NT2/D1 (cell line): ENCODE results near the gene CFAP65.

ENCODE experiments used
- DNase-seq: peaks from one replicate; pipeline ENCODE4 v3.0.0-alpha.2; 2011; ENCODE audit warnings: low read depth, low spot score
- H3K27me3 ChIP-seq: 2 replicates; pipeline ENCODE4 v1.6.0; 2011; ENCODE audit warnings: mild to moderate bottlenecking; ENCODE audit not compliant: insufficient read length, insufficient read depth
- H3K36me3 ChIP-seq: 2 replicates; pipeline ENCODE4 v1.6.1; 2011; ENCODE audit warnings: mild to moderate bottlenecking, low read length, mixed read lengths; ENCODE audit not compliant: insufficient read depth, insufficient read length
- H3K4me1 ChIP-seq: 2 replicates; pipeline ENCODE4 v1.5.1; 2011; ENCODE audit not compliant: insufficient read depth, insufficient read length
- H3K4me3 ChIP-seq: 2 replicates; pipeline ENCODE4 v1.5.1; 2011; ENCODE audit warnings: low read depth; ENCODE audit not compliant: insufficient read length
- H3K9ac ChIP-seq: 2 replicates; pipeline ENCODE4 v1.6.0; 2011; ENCODE audit warnings: low read depth; ENCODE audit not compliant: insufficient read length
- H3K9me3 ChIP-seq: 2 replicates; pipeline ENCODE4 v1.5.1; 2011; ENCODE audit warnings: mild to moderate bottlenecking, low read length; ENCODE audit not compliant: insufficient read depth
- SUZ12 ChIP-seq: IDR thresholded peaks from 2 replicates; pipeline ENCODE4 v1.6.1; 2011; ENCODE audit not compliant: insufficient read length, insufficient read depth; ENCODE audit errors: extremely low read depth
- YY1 ChIP-seq: IDR thresholded peaks from 2 replicates; pipeline ENCODE4 v1.6.1; 2011; ENCODE audit not compliant: insufficient read length, insufficient read depth
- ZNF274 ChIP-seq: IDR thresholded peaks from 2 replicates; pipeline ENCODE4 v1.6.1; 2011; ENCODE audit warnings: mild to moderate bottlenecking, low read depth, low read length

Gene CFAP65

DNA sequence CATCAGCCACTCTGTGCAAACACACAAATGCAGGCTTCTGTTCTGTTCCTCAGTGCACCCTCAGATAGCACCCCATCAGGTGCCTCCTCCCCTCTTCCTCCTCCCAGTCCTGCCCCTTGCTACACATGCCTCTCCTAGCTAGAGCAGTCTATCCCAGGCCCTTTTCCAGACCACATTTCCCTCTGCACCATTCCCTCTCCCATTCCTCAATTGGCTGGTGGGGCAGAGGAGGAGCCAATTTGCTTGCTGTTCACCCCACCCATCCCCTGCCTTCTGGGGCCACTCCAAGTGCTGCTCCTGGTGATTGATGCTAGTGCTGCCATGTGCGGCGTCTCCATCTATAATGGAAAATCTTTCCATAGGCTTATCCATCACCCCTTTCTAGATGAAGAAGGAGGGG, 5.4 kb downstream of the CFAP65 start:
- Histone ChIP-seq H3K27me3 (peaks cover 24% of the 10 kb centered on the region), H3K9ac (no peak overlapping the region), H3K36me3 (no peaks in the 10 kb centered on the region), H3K9me3 (no peaks in the 10 kb centered on the region), H3K4me1 (peaks cover under 1% of the 10 kb centered on the region), H3K4me3 (no peak overlapping the region)
- TF ChIP-seq SUZ12 (no peak), ZNF274 (no peak), YY1 (no peak)
- no peak for DNase-seq

DNA sequence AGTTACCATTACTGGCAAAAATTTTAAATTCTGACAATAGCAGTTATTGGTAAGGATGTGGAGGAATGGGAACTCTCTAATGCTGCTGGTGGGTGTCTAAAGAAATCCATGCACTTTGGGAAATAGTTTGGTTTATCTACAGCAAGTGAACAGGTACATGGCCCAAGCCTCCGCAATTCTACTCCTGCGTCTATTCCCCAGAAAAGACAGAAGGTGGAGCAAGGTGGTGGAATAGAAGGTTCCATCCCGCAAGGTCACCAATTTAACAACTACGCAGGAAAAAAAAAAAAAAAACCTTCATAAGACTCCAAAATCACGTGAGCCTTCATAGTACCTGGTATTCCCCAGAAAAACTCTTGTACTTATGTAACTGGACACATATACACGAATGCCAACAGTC, 6.5 kb downstream of the CFAP65 start:
- Histone ChIP-seq H3K4me3 (no peak overlapping the region), H3K4me1 (peaks cover 2% of the 10 kb centered on the region), H3K9me3 (no peaks in the 10 kb centered on the region), H3K9ac (no peak overlapping the region), H3K36me3 (no peaks in the 10 kb centered on the region), H3K27me3 (peaks cover 19% of the 10 kb centered on the region)
- DNase-seq = no peak
- TF ChIP-seq ZNF274 (no peak), SUZ12 (no peak), YY1 (no peak)

DNA sequence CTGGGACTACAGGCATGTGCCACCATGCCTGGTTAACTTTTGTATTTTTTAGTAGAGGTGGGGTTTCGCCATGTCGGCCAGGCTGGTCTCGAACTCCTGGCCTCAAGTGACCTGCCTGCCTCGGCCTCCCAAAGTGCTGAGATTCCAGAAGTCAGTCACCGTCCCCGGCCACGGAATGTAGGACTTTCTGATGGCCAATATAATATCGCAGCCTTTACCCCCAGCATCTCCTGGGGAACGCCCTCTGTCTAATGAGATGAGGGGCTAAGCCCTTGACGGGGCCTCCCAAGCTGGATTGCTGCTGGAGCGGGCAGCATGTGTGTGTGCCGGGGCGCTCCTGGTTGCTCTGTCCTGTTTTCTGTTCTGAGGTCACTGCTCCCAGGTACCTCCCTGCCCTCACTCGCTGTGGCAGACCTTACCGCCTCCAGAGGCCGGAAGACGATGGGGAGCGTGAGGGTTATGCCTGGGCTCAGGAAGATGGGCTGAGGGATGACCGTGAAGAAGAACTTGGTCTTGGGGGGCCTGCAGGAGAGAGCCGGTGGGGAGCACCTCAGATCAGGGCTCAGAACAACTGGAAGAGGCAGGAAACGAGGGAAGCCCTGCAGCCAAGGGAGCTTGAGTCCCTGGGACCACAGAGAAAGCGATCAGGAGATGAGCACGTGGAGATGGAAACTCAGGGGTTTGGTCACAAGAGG, 9.1 kb downstream of the CFAP65 start:
- no peak for DNase-seq
- H3K4me3 ChIP-seq = no peak overlapping the region
- H3K9me3 ChIP-seq = no peaks in the 10 kb centered on the region
- no peak for TF ChIP-seq YY1
- no peak for TF ChIP-seq SUZ12
- no peak for TF ChIP-seq ZNF274
- H3K9ac ChIP-seq = no peak overlapping the region
- peaks cover 2% of the 10 kb centered on the region for H3K4me1 ChIP-seq
- H3K36me3 ChIP-seq = no peaks in the 10 kb centered on the region
- H3K27me3 ChIP-seq = peaks cover 18% of the 10 kb centered on the region

DNA sequence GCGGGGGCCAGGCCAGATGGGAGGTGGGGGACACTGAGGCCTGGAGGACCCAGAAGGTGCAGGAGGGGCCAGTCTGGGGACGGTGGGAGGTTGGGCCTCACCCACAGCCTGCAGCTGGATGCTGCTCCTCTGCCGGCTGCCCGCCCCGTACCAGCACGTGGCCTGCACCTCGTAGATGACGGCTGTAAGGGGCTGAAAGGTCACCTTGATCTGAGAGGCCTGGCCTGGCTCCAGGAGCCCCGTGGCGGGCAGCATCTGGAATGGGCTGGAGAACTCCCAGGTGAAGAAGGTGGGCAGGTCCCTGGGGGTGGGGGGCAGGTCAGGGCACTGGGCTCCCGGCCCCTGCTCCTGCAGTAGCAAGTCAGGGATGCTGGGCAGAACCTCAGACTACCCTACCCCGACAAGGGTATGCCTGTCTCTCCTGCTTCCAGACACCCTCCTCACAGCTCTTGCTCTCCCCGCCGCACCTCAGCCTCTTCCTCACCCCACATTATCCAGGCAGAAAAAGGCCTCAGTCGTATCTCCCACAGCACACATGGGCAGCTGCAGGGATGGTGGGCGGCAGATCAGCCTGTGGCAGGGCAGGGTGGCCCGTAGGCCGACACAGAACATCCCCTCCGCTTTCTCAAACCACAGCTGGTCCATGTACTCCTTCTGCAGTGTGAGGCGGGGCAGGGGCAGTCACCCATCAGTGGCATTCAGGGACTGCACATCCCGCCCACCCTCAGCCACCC, 10.1 kb downstream of the CFAP65 start:
- no peaks in the 10 kb centered on the region for H3K9me3 ChIP-seq
- no peak overlapping the region for H3K9ac ChIP-seq
- TF ChIP-seq ZNF274 = no peak
- no peaks in the 10 kb centered on the region for H3K36me3 ChIP-seq
- DNase-seq = no peak
- H3K4me3 ChIP-seq = no peak overlapping the region
- peaks cover 2% of the 10 kb centered on the region for H3K4me1 ChIP-seq
- H3K27me3 ChIP-seq = peaks cover 18% of the 10 kb centered on the region

DNA sequence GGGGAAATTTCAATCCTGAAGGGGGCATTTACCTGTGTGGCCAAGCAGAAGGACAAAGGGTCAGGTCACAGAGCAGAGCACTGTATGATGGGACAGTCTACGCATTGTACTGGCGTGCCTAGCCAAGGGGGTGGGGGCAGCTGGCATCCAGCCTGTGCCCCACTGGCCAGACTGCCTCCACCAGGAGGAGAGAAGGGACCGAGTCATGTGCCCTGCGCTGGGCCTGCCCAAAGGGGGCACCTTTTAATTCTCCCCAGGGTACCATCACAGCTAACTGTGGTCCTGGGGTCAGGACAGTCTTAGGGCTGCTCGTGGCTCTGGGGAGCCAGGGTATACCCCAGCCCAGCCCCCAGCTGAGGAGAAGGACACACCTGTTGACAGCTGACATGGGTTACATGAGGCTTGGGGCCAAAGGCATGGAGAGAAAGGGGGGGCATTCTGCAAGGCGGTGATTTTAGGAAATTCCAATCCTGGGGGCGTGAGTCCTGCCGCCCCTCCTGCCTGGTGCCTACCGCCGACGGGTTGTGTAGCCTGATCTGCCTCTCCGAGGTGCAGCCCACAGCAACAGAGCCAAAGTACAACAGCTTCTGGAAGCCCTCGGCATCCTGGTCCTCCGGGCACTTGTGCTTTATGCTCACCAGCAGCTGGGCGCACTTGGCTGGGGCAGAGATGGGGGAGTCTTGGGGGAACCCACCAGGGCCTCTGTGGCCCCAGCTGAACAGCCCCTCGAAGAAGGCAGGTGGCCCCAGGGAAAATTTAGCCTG, 11.0 kb downstream of the CFAP65 start:
- no peak for TF ChIP-seq SUZ12
- TF ChIP-seq YY1 = no peak
- no peak for TF ChIP-seq ZNF274
- Histone ChIP-seq H3K4me1 (peaks cover 2% of the 10 kb centered on the region), H3K9ac (no peak overlapping the region), H3K4me3 (no peak overlapping the region), H3K36me3 (no peaks in the 10 kb centered on the region), H3K9me3 (no peaks in the 10 kb centered on the region), H3K27me3 (peaks cover 16% of the 10 kb centered on the region)
- no peak for DNase-seq

DNA sequence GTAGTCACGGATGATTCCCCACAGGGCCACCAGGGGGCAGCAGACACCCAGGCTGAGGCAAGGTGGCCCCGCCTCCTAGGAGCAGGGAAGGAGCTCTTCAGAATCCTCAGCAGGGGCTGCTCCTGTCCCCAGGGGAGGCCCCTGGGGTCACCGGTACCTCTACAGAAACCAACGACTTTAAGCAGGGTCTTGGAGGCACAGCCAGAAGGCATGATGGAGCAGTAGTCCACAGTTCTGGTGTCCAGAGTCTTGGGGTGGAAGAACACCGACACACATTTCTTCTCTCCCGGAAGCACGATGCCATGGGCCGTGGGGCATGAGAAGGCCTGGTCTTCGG, 11.5 kb downstream of the CFAP65 start:
- peaks cover 11% of the 10 kb centered on the region for H3K27me3 ChIP-seq
- H3K9me3 ChIP-seq = no peaks in the 10 kb centered on the region
- no peaks in the 10 kb centered on the region for H3K36me3 ChIP-seq
- no peak for TF ChIP-seq SUZ12
- no peak for TF ChIP-seq ZNF274
- no peak for TF ChIP-seq YY1
- H3K9ac ChIP-seq = no peak overlapping the region
- peak; percentile 67 for DNase-seq
- H3K4me1 ChIP-seq = peaks cover 2% of the 10 kb centered on the region
- H3K4me3 ChIP-seq = no peak overlapping the region

DNA sequence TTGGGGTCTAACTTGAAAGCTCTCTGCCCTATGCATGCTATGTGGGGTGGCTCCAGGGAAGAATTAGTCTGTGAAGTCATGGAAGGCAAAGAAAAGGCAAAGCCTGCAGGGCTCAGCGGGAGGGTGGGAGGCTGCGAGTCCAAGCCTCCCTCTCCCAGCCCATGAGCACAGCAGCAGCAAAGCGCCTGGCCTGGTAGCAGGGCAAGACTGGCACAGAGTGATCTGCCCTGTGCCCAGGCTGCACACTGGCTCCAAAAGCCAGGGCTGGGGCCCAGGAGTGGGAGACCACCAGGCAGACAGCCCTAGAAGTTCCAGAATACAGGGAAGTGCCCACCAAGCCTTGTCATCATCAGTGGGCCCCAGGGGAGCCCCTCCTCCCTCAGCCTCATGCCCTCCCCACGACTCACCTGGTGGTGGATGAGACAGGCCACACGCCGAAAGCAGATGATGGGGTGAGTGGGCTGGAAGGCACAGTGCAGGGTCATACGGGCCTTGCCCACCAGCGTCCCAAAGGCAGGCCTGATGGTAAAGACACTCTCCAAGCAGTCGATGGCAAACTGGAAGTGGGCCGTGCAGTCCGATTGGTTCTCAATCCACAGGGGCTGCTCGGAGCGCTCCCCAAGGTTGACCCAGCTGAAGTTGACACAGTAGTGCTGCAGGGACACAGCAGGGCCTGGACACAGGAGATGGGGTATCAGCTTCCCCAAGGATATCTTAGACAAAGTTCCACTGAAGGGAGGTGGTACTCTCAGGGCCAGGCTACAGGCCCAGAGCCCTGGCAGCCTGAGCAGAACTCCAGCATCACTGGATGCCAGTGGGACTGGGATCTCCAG, 12.1 kb downstream of the CFAP65 start:
- Histone ChIP-seq H3K27me3 (peaks cover 5% of the 10 kb centered on the region), H3K36me3 (no peaks in the 10 kb centered on the region)

More for the DNA sequence above, 12.1 kb downstream of the CFAP65 start:
- Histone ChIP-seq H3K4me1 (peaks cover 2% of the 10 kb centered on the region), H3K9ac (no peak overlapping the region), H3K9me3 (no peaks in the 10 kb centered on the region), H3K4me3 (no peak overlapping the region)
- DNase-seq = no peak
- TF ChIP-seq SUZ12 (no peak), YY1 (no peak), ZNF274 (no peak)
